ENCODE results near the gene IL17RA.

The IL17RA gene

GRCh38 chr22:17107547-17107810 is 22.7 kb downstream of the IL17RA start:
- DNase-seq: no peak

- DNase-seq: no peak
Measured at GRCh38 chr22:17108256-17109112, 23.7 kb downstream of the IL17RA start.

GRCh38 chr22:17109113-17109865 is 24.5 kb downstream of the IL17RA start:
- DNase-seq: no peak

GRCh38 chr22:17109976-17110375 is 25.2 kb downstream of the IL17RA start:
- DNase-seq: no peak

- no peak for DNase-seq
Measured at GRCh38 chr22:17110791-17111550, 26.2 kb downstream of the IL17RA start.

- no peak for DNase-seq
Measured at GRCh38 chr22:17112491-17113042, 27.8 kb downstream of the IL17RA start.

GRCh38 chr22:17113600-17113999 is 28.8 kb downstream of the IL17RA start:
- no peak for DNase-seq

- no peak for DNase-seq
Measured at GRCh38 chr22:17114173-17114897, 29.5 kb downstream of the IL17RA start.

GRCh38 chr22:17114898-17115235 is 30.1 kb downstream of the IL17RA start:
- DNase-seq: no peak

- no peak for DNase-seq
Measured at GRCh38 chr22:17115236-17115635, 30.4 kb downstream of the IL17RA start.

GRCh38 chr22:17115945-17116565 is 31.3 kb downstream of the IL17RA start:
- DNase-seq: no peak

- no peak for DNase-seq
Measured at GRCh38 chr22:17116572-17117330, 32.0 kb downstream of the IL17RA start.

- DNase-seq: no peak
Measured at GRCh38 chr22:17117400-17117799, 32.6 kb downstream of the IL17RA start.

- DNase-seq: no peak
Measured at GRCh38 chr22:17117890-17118289, 33.1 kb downstream of the IL17RA start.

GRCh38 chr22:17118342-17118741 is 33.5 kb downstream of the IL17RA start:
- no peak for DNase-seq

GRCh38 chr22:17119481-17120202 is 34.8 kb downstream of the IL17RA start:
- no peak for DNase-seq

GRCh38 chr22:17120281-17120680 is 35.5 kb downstream of the IL17RA start:
- peak; percentile 52 for DNase-seq

GRCh38 chr22:17120711-17121232 is 36.0 kb downstream of the IL17RA start:
- DNase-seq: no peak

GRCh38 chr22:17121233-17122195 is 36.7 kb downstream of the IL17RA start, which contains the start of gene TMEM121B:
TSS of gene TMEM121B (minus strand) at chr22:17121360. CDS start at chr22:17121127, 233 bp downstream.
- peak; percentile 18 for DNase-seq

All from stimulated activated CD4-positive, alpha-beta T cell treated with anti-CD3 and anti-CD28 coated beads, Interleukin-4, amount 100 ng/mL, for 24 hours (primary cell).